ENCODE results near the gene CRYBA1. TPM values are rescaled to one million over a fixed set of nuclear protein-coding genes. Genes with fewer than 3 reads are reported as not detected.

Gene CRYBA1
- total RNA-seq, 4 donors from 2014 or later: not detected

DNA sequence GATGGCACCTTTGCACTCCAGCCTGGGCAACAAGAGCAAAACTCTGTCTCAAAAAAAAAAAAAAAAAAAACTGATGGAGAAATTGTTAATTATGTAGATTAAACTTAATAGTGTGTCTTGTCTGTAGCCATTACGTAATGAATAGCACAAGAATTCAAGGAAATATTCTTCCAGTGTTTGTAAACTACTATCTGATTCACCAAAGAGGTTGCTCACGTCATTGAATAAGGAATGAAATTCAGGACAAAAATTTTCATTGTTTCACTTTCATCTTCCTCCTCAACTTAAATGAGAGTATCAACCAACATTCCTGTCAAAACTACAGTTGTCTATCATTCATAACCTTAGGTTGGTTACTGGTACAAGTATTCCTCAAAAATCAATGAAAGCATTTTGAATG is 35.8 kb upstream of the CRYBA1 start:
- 72 to 81% methylated on average over 2 of the region's 2 CpGs for WGBS, 2 donors
- intact Hi-C loops (cut with DNase I; ENCODE audit: low total_unique reads): no loop called here
- TF ChIP-seq, protein P1, sequence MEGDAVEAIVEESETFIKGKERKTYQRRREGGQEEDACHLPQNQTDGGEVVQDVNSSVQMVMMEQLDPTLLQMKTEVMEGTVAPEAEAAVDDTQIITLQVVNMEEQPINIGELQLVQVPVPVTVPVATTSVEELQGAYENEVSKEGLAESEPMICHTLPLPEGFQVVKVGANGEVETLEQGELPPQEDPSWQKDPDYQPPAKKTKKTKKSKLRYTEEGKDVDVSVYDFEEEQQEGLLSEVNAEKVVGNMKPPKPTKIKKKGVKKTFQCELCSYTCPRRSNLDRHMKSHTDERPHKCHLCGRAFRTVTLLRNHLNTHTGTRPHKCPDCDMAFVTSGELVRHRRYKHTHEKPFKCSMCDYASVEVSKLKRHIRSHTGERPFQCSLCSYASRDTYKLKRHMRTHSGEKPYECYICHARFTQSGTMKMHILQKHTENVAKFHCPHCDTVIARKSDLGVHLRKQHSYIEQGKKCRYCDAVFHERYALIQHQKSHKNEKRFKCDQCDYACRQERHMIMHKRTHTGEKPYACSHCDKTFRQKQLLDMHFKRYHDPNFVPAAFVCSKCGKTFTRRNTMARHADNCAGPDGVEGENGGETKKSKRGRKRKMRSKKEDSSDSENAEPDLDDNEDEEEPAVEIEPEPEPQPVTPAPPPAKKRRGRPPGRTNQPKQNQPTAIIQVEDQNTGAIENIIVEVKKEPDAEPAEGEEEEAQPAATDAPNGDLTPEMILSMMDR (IDR thresholded peaks at IDR 0.05): no peak
- no peak for TF ChIP-seq POLR2A (IDR thresholded peaks at IDR 0.05)
- no peak overlapping the region for H3K4me3 ChIP-seq (ENCODE audit: low read depth, poor library complexity, severe bottlenecking)
- DNase-seq (ENCODE audit: low spot score in 2 of 2): no peak

DNA sequence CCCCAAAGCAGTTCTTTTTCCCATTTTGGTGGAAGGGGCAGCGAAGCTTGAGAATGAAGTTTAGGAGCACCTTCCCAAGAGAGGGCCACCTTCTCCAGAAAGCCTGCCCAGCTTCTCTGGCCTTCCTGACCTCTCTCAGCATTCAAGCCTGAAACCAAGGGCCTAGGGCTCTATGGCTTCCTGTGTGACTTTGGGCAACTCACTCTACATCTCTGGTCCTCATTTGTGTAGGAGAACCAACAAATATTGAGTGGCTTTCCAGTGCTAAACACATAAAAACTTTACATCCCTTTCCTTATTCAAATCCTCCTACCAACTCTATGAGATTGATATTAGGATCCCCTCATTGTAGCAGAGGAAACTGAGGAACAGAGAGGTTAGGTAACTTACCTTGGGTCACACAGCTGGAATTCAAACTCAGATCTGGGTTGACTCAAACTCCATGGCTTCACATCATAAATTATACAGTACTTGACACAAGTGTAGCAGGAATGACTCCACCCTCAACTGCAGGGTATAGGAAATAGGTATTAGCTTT is 34.5 kb upstream of the CRYBA1 start:
- TF ChIP-seq, protein P1 (IDR thresholded peaks at IDR 0.05): no peak
- no peak for TF ChIP-seq POLR2A (IDR thresholded peaks at IDR 0.05)
- intact Hi-C loops (cut with DNase I; ENCODE audit: low total_unique reads): no loop called here
- DNase-seq (ENCODE audit: low spot score in 2 of 2): no peak
- 100% methylated on average over 1 of the region's 1 CpG for WGBS, 2 donors
- H3K4me3 ChIP-seq (ENCODE audit: low read depth, poor library complexity, severe bottlenecking): no peak overlapping the region

DNA sequence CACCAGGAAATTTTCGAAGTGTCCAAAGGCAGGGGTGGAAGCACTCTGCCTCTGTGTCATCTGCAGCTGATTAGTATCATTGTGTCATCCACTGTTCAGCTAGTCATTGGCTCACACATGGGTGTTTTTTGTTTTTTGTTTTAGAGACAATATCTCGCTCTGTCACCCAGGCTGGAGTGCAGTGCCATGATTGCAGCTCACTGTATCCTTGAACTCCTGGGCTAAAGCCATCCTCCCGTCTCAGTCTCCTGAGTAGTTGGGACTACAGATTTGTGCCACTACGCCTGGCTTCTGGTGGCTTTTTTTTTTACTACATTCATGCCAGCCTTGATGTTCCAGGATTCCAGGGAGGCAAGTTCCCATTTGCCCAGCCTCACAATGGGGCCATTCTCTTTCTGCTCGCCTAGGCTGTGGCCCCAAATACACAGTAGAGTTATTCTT is 34.0 kb upstream of the CRYBA1 start:
- WGBS, 2 donors: 44 to 48% methylated on average over 5 of the region's 5 CpGs
- no peak overlapping the region for H3K4me3 ChIP-seq (ENCODE audit: low read depth, poor library complexity, severe bottlenecking)
- DNase-seq (ENCODE audit: low spot score in 2 of 2): peak; percentile 26 to 53
- intact Hi-C loops (cut with DNase I; ENCODE audit: low total_unique reads): no loop called here
- TF ChIP-seq, protein P1 (IDR thresholded peaks at IDR 0.05): no peak
- TF ChIP-seq POLR2A (IDR thresholded peaks at IDR 0.05): no peak

DNA sequence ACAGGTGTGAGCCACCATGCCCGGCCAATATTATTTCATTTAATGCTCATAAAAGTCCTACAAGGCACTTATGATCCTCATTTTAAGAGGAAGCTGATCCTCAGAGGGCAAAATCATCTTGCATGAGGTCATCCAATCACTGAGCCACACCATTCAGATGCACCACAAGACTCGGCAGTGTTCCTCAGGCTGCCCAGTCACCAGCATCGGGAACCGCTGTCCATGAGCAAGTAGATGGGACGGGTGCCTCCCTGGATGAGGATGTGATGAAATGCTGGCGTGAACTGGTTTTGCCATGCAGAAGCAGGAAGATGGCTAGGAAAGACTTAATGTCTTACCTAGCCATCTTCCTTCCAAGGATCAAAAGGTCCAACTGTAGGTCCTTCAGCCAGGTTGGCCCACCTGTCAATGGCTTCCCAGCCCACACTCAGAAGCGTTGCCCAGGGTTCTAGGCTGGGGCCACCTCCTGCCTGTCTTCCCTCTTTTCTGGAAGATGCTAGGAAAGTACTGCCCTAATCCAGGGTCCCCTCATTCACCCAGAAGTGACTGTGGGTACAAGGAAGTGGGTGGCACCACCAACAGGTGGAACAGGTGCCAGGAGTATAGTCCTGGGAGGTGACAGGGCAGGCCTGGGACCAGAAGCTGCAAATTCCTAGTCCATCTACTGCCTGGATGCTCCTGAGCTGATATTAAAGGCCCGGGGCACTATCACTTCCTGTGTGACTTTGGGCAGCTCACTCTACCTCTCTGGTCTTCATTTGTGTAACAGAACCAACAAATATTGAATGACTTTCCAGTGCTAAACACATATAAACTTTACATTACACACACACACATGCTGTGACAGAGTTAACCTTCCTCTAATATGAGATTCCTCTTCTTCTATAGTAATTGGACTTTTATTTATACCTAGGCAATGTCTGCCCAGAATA is 32.2 kb upstream of the CRYBA1 start:
- 83 to 88% methylated on average over 8 of the region's 8 CpGs for WGBS, 2 donors
- no peak overlapping the region for H3K4me3 ChIP-seq (ENCODE audit: low read depth, poor library complexity, severe bottlenecking)
- no peak for TF ChIP-seq POLR2A (IDR thresholded peaks at IDR 0.05)
- TF ChIP-seq, protein P1 (IDR thresholded peaks at IDR 0.05): no peak
- peak; percentile 40 to 53 for DNase-seq (ENCODE audit: low spot score in 2 of 2)
- intact Hi-C loops (cut with DNase I; ENCODE audit: low total_unique reads): no loop called here

DNA sequence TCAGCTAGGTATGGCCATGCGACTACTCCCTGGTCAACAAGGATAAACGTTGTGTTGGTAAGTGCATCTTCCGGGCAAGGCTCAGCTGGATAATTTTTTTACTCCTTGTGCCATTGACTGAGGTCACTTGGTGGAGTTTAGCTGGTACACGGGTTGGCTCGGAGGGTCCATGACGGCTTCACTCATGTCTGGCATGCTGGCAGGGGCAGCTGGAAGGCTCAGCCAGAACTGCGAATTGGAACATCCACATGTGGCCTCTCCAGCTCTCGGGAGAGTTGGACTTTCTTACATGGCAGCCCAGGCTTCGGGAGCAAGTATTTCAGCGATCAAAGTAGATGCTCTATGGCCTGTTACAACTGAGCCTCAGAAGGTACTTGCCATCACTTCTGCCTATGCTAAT is 31.5 kb upstream of the CRYBA1 start:
- DNase-seq (ENCODE audit: low spot score in 2 of 2): peak in 1 of 2 donors; percentile 62
- no peak overlapping the region for H3K4me3 ChIP-seq (ENCODE audit: low read depth, poor library complexity, severe bottlenecking)
- WGBS, 2 donors: 88 to 89% methylated on average over 10 of the region's 10 CpGs
- intact Hi-C loops (cut with DNase I; ENCODE audit: low total_unique reads): no loop called here
- TF ChIP-seq, protein P1 (IDR thresholded peaks at IDR 0.05): no peak

Data from lower leg skin (tissue), 4 donors.